NCI-H1694 (cell line): ENCODE data around the gene GPR137C.

ENCODE experiments used
- DNase-seq: peaks from one replicate; lab custom pipeline; 2025; lab: John Stamatoyannopoulos, UW

GPR137C gene

GRCh38 chr14:52683985-52684520, 131.4 kb downstream of the GPR137C start:
- no peak for DNase-seq

DNA sequence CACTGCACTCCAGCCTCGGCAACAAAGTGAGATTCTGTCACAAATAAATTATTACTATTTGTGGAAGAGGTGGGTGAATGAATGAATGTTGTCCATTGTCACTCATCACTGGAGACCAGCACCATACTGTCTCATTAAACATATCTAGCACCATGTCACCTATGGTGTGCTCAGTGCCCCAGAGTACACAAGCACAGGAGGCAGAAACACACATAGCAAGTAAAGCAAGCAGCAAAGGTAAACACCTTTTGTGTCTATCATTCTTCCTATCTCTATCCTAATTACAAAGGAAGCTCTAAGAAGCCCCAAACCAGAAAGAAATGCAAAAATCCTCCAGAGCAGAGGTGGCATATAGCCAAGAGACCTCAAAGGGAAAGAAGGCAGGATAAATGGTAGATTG, 133.5 kb downstream of the GPR137C start:
- no peak for DNase-seq
